ENCODE results near the gene CACHD1.

GRCh38 chr1:64664299-64664698 is 194.4 kb downstream of the CACHD1 start:
- TF ChIP-seq CTCF (conservative IDR thresholded peaks at IDR 0.05; ENCODE audit: low read depth, low read length) (no peak), ELK1 (IDR thresholded peaks at IDR 0.05; ENCODE audit: borderline replicate concordance, low read depth, low read length) (no peak), BHLHE40 (IDR thresholded peaks at IDR 0.05; ENCODE audit: low read depth, low read length) (no peak), NFE2L2 (IDR thresholded peaks at IDR 0.05; ENCODE audit: low read depth, low read length) (no peak), POLR2A (IDR thresholded peaks at IDR 0.05; ENCODE audit: low read depth, low read length) (no peak), MAZ (IDR thresholded peaks at IDR 0.05; ENCODE audit: borderline replicate concordance, low read depth, low read length) (no peak), RFX5 (IDR thresholded peaks at IDR 0.05; ENCODE audit: low read depth, low read length) (no peak), RCOR1 (IDR thresholded peaks at IDR 0.05; ENCODE audit: insufficient replicate concordance, low read length) (no peak), MXI1 (IDR thresholded peaks at IDR 0.05; ENCODE audit: borderline replicate concordance, low read depth, low read length) (no peak), SMC3 (IDR thresholded peaks at IDR 0.05; ENCODE audit: low read depth, low read length) (no peak), CEBPB (IDR thresholded peaks at IDR 0.05; ENCODE audit: low read depth, low read length) (no peak), RAD21 (IDR thresholded peaks at IDR 0.05; ENCODE audit: low read length) (no peak)
